IMR-90 (cell line): Measurements from ENCODE around the gene IGF1R. TPM values are rescaled to one million over a fixed set of nuclear protein-coding genes. Genes with fewer than 3 reads are reported as not detected.

Experiments
- ATAC-seq: fragments of 200-7000 bp; cut with Tn5 transposase; 2 replicates; pipeline ENCODE4 v1.9.1; 2020; ENCODE audit warnings: low read depth, mild to moderate bottlenecking, moderate library complexity
- BruUV-seq: library from RNA; stranded (reverse); fragments of 400-500 nt; replicated peaks from 2 replicates; lab custom pipeline; 2021; lab: Mats Ljungman, UMichigan
- CTCF ChIA-PET: fragments of 300-600 bp; formaldehyde crosslinking; extraction: SDS; loops from one replicate; lab custom pipeline; 2021; ENCODE audit warnings: antibody characterized with exemption; lab: Yijun Ruan, JAX
- POLR2A ChIA-PET: fragments of 300-600 bp; sonication (Branson Sonifier 250); formaldehyde crosslinking; loops from one replicate; lab custom pipeline; 2022; ENCODE audit warnings: antibody characterized with exemption; ENCODE audit not compliant: unreplicated experiment; lab: Charles Lee
- DNase-seq: peaks from one replicate; pipeline ENCODE4 v3.0.0; 2013
- H2AFZ ChIP-seq: replicated peaks from 2 replicates; pipeline ENCODE3; 2013; ENCODE audit warnings: low read length, mild to moderate bottlenecking; ENCODE audit not compliant: poor library complexity
- H2AK5ac ChIP-seq: 2 replicates; pipeline ENCODE4 v1.6.1; 2013; ENCODE audit warnings: low read depth, low read length, inconsistent platforms
- H2AK9ac ChIP-seq: replicated peaks from 2 replicates; pipeline ENCODE3; 2013; ENCODE audit warnings: mild to moderate bottlenecking, low read depth, low read length, moderate library complexity; ENCODE audit not compliant: poor library complexity
- H2BK120ac ChIP-seq: 2 replicates; pipeline ENCODE4 v1.6.1; 2013; ENCODE audit warnings: low read depth, low read length, inconsistent platforms
- H2BK15ac ChIP-seq: 3 replicates; pipeline ENCODE4 v1.6.1; 2013; ENCODE audit warnings: low read depth, low read length, inconsistent platforms
- H2BK20ac ChIP-seq: 2 replicates; pipeline ENCODE4 v1.6.1; 2013; ENCODE audit warnings: low read depth, mild to moderate bottlenecking, inconsistent platforms, low read length, moderate library complexity
- H2BK5ac ChIP-seq: 2 replicates; pipeline ENCODE4 v1.6.1; 2013; ENCODE audit warnings: mild to moderate bottlenecking, low read depth, low read length, inconsistent platforms; ENCODE audit not compliant: poor library complexity, severe bottlenecking
- H3K14ac ChIP-seq: replicated peaks from 2 replicates; pipeline ENCODE4 v1.6.1; 2013; ENCODE audit warnings: low read depth, low read length, inconsistent platforms
- H3K18ac ChIP-seq: 2 replicates; pipeline ENCODE4 v1.6.1; 2013; ENCODE audit warnings: low read depth, low read length, control low read depth
- H3K23ac ChIP-seq: 2 replicates; pipeline ENCODE4 v1.6.1; 2013; ENCODE audit warnings: low read depth, low read length, inconsistent platforms
- H3K27ac ChIP-seq: 2 replicates; pipeline ENCODE4 v1.5.1; 2013; ENCODE audit warnings: mild to moderate bottlenecking, control low read depth, low read length; ENCODE audit not compliant: insufficient read depth
- H3K27me3 ChIP-seq: 2 replicates; pipeline ENCODE4 v1.6.1; 2013; ENCODE audit warnings: low read length; ENCODE audit not compliant: control insufficient read depth, insufficient read depth
- H3K36me3 ChIP-seq: 2 replicates; pipeline ENCODE4 v1.6.1; 2013; ENCODE audit warnings: low read length, mixed read lengths; ENCODE audit not compliant: control insufficient read depth, insufficient read depth
- H3K4ac ChIP-seq: 2 replicates; pipeline ENCODE4 v1.6.1; 2013; ENCODE audit warnings: low read depth, low read length, inconsistent platforms
- H3K4me1 ChIP-seq: 2 replicates; pipeline ENCODE4 v1.6.1; 2013; ENCODE audit warnings: low read length, mixed read lengths; ENCODE audit not compliant: control insufficient read depth, insufficient read depth
- H3K4me2 ChIP-seq: 2 replicates; pipeline ENCODE4 v1.6.1; 2013; ENCODE audit warnings: low read depth, mild to moderate bottlenecking, control low read depth, low read length, moderate library complexity
- H3K4me3 ChIP-seq: 2 replicates; pipeline ENCODE4 v1.5.1; 2013; ENCODE audit warnings: low read depth, mild to moderate bottlenecking, control low read depth, low read length, moderate library complexity; ENCODE audit not compliant: insufficient read depth
- H3K56ac ChIP-seq: 2 replicates; pipeline ENCODE4 v1.6.1; 2013; ENCODE audit warnings: low read length, inconsistent platforms; ENCODE audit not compliant: insufficient read depth; ENCODE audit errors: extremely low read depth
- H3K79me1 ChIP-seq, 2 experiments: 2 replicates each; pipeline ENCODE4 v1.6.1; 2013; ENCODE audit warnings: low read length in 2 of 2, inconsistent platforms in 1 of 2, low read depth in 1 of 2
- H3K9ac ChIP-seq: 2 replicates; pipeline ENCODE4 v1.6.1; 2013; ENCODE audit warnings: low read depth, low read length, control low read depth
- H3K9me1 ChIP-seq: 2 replicates; pipeline ENCODE4 v1.6.1; 2013; ENCODE audit warnings: low read length, inconsistent platforms; ENCODE audit not compliant: insufficient read depth
- H3K9me3 ChIP-seq: 2 replicates; pipeline ENCODE4 v1.6.1; 2013; ENCODE audit warnings: low read length; ENCODE audit not compliant: control insufficient read depth, insufficient read depth
- H4K20me1 ChIP-seq: 2 replicates; pipeline ENCODE4 v1.6.1; 2013; ENCODE audit warnings: low read length, inconsistent platforms; ENCODE audit not compliant: insufficient read depth
- H4K5ac ChIP-seq: 2 replicates; pipeline ENCODE4 v1.6.1; 2013; ENCODE audit warnings: mild to moderate bottlenecking, low read depth, low read length, control low read depth
- H4K8ac ChIP-seq, 2 experiments: 2 replicates each; pipeline ENCODE4 v1.6.1; 2013; ENCODE audit warnings: low read depth in 2 of 2, low read length in 2 of 2, control low read depth in 1 of 2, inconsistent platforms in 1 of 2
- H4K91ac ChIP-seq: 2 replicates; pipeline ENCODE4 v1.6.1; 2013; ENCODE audit warnings: low read depth, low read length, inconsistent platforms; ENCODE audit not compliant: insufficient read depth
- BHLHE40 ChIP-seq: fragments of 150-350 bp; IDR thresholded peaks from 2 replicates; pipeline ENCODE4 v1.6.1; 2016; ENCODE audit warnings: mild to moderate bottlenecking, low read depth, low read length
- CEBPB ChIP-seq: IDR thresholded peaks from 2 replicates; pipeline ENCODE4 v1.6.1; 2012; ENCODE audit warnings: low read depth, low read length, improper control_type of control experiment
- RAD21 ChIP-seq: IDR thresholded peaks from 2 replicates; pipeline ENCODE4 v1.6.1; 2012; ENCODE audit warnings: low read length, improper control_type of control experiment
- RCOR1 ChIP-seq: IDR thresholded peaks from 2 replicates; pipeline ENCODE4 v1.6.1; 2012; ENCODE audit warnings: mild to moderate bottlenecking, low read length, improper control_type of control experiment; ENCODE audit not compliant: insufficient replicate concordance
- RFX5 ChIP-seq: IDR thresholded peaks from 2 replicates; pipeline ENCODE4 v1.8.0; 2012; ENCODE audit warnings: low read depth, mild to moderate bottlenecking, low read length, moderate library complexity
- SMC3 ChIP-seq: fragments of 150-350 bp; IDR thresholded peaks from 2 replicates; pipeline ENCODE4 v1.6.1; 2016; ENCODE audit warnings: low read depth, mild to moderate bottlenecking, antibody characterized with exemption, low read length, moderate library complexity
- WGBS, 2 experiments: methylation state at CpG; one replicate each; pipeline versions ENCODE4 v1.1.5 to v1.1.7; 2013; ENCODE audit warnings: missing lambda C conversion rate in 2 of 2; ENCODE audit not compliant: insufficient read length in 1 of 2; ENCODE audit errors: extremely low coverage in 2 of 2; 5-methylcytosine and 5-hydroxymethylcytosine counted together
- dilution Hi-C: fragments of 300-500 bp; cut with HindIII; formaldehyde crosslinking; loops from one replicate; pipeline ENCODE4 v1.14.3; 2018; ENCODE audit warnings: low sequenced_read_pairs; ENCODE audit not compliant: unreplicated experiment
- in situ Hi-C: fragments of 300-500 bp; cut with MboI; formaldehyde crosslinking; loops from 3 replicates; pipeline ENCODE4 v1.14.3; 2019; ENCODE audit warnings: low sequenced_read_pairs, inconsistent platforms, mixed read lengths
- intact Hi-C: fragments of 100-400 bp; cut with micrococcal nuclease; formaldehyde crosslinking; loops from 2 replicates; pipeline ENCODE4 v1.10.0; 2022
- polyA plus RNA-seq, 3 experiments: library from polyadenylated mRNA; depleted of rRNA; stranded (reverse); fragments of >200 nt; gene quantifications; 2 replicates each; pipeline ENCODE4 v1.2.3, GENCODE V29; 2012; ENCODE audit warnings: low replicate concordance in 1 of 3
- total RNA-seq: library from RNA; depleted of rRNA; stranded (reverse); fragments of >200 nt; gene quantifications from 2 replicates; pipeline ENCODE4 v1.2.3, GENCODE V29; 2012
- TF ChIP-seq, protein P1 (sequence below): fragments of 150-350 bp; IDR thresholded peaks from 2 replicates; pipeline ENCODE4 v1.6.1; 2017; ENCODE audit warnings: mild to moderate bottlenecking, antibody characterized with exemption, low read length, low read depth
- TF ChIP-seq, protein P2 (sequence below): conservative IDR thresholded peaks from 2 replicates; pipeline ENCODE4 v1.5.1; 2012; ENCODE audit warnings: mild to moderate bottlenecking, low read depth, low read length, improper control_type of control experiment
- TF ChIP-seq, protein P3 (sequence below): fragments of 150-350 bp; IDR thresholded peaks from 2 replicates; pipeline ENCODE4 v1.6.1; 2016; ENCODE audit warnings: low read depth, mild to moderate bottlenecking, low read length, moderate library complexity, borderline replicate concordance

IGF1R gene
- total and polyA plus RNA-seq, 2 of the 4 experiments (the other 2 are of a cell fraction), result 24.0 to 24.9 TPM

DNA sequence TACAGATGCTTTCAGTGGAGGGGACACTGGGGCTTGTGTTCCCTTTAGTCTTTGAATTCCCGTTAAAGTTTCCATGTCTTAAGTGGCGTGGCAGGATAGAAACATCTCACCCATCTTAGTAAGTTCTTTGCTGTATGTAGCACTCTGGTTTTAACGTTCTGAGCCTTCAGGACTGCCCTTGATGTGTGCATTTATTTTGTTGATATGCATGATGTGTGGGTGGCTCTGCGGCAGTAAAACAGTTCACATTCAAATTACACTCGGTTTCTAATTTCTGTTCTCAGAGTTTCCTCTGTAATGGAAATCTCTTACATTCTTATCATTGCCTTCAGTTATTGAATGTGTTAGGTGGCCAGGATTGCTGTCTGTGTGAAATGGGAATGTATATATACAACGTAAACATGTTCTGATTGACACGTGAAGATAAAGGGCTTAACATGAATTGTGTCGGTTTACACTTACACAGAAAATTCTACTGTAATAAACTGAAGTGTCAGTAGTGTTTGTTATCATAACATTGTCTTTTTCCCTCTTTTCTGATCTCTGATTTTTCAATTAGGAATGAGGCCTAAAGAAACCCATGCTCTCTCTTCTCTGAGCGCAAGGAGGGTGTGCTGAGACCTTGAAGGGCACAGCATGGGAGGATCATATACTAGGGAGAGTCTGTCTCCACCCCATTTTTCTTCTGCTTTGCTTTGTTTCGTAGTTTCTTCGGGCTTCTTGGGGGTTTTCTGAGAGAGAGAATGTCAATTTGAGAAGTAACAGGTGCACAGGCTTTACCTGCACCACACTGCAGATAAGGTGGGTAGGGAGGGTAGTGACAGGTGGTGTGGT, 51.5 kb downstream of the IGF1R start (continued):
- TF ChIP-seq, protein P1, sequence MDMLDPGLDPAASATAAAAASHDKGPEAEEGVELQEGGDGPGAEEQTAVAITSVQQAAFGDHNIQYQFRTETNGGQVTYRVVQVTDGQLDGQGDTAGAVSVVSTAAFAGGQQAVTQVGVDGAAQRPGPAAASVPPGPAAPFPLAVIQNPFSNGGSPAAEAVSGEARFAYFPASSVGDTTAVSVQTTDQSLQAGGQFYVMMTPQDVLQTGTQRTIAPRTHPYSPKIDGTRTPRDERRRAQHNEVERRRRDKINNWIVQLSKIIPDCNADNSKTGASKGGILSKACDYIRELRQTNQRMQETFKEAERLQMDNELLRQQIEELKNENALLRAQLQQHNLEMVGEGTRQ, result no peak
- no peak for TF ChIP-seq RCOR1
- TF ChIP-seq BHLHE40, result no peak

GRCh38 chr15:98700519-98700918, 52.2 kb downstream of the IGF1R start:
- TF ChIP-seq, protein P2, sequence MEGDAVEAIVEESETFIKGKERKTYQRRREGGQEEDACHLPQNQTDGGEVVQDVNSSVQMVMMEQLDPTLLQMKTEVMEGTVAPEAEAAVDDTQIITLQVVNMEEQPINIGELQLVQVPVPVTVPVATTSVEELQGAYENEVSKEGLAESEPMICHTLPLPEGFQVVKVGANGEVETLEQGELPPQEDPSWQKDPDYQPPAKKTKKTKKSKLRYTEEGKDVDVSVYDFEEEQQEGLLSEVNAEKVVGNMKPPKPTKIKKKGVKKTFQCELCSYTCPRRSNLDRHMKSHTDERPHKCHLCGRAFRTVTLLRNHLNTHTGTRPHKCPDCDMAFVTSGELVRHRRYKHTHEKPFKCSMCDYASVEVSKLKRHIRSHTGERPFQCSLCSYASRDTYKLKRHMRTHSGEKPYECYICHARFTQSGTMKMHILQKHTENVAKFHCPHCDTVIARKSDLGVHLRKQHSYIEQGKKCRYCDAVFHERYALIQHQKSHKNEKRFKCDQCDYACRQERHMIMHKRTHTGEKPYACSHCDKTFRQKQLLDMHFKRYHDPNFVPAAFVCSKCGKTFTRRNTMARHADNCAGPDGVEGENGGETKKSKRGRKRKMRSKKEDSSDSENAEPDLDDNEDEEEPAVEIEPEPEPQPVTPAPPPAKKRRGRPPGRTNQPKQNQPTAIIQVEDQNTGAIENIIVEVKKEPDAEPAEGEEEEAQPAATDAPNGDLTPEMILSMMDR, result no peak
- TF ChIP-seq CEBPB, result no peak
- TF ChIP-seq RAD21, result no peak
- no peak for TF ChIP-seq SMC3
- TF ChIP-seq, protein P1, result no peak
- TF ChIP-seq RFX5, result no peak
- TF ChIP-seq, protein P3, sequence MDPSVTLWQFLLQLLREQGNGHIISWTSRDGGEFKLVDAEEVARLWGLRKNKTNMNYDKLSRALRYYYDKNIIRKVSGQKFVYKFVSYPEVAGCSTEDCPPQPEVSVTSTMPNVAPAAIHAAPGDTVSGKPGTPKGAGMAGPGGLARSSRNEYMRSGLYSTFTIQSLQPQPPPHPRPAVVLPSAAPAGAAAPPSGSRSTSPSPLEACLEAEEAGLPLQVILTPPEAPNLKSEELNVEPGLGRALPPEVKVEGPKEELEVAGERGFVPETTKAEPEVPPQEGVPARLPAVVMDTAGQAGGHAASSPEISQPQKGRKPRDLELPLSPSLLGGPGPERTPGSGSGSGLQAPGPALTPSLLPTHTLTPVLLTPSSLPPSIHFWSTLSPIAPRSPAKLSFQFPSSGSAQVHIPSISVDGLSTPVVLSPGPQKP, result no peak
- Histone ChIP-seq H4K20me1 (peaks cover 96% of the 10 kb centered on the region), H3K14ac (no peak overlapping the region), H4K5ac (no peak overlapping the region), H3K56ac (no peak overlapping the region), H2BK15ac (no peak overlapping the region), H4K91ac (no peak overlapping the region), H3K79me1 (peaks cover 42 to 88% of the 10 kb centered on the region in 2 experiments), H2BK5ac (no peak overlapping the region), H3K27me3 (no peaks in the 10 kb centered on the region), H2AK9ac (no peak overlapping the region), H3K9ac (no peak overlapping the region), H3K4ac (no peak overlapping the region), H3K9me3 (no peaks in the 10 kb centered on the region), H2AK5ac (no peak overlapping the region), H2BK20ac (no peak overlapping the region), H2AFZ (no peak overlapping the region), H3K18ac (no peak overlapping the region), H3K36me3 (no peaks in the 10 kb centered on the region), H3K27ac (no peak overlapping the region), H4K8ac (no peak overlapping the region), H3K23ac (no peak overlapping the region), H3K4me2 (no peak overlapping the region), H3K9me1 (peaks cover 43% of the 10 kb centered on the region), H3K4me1 (peaks cover 30% of the 10 kb centered on the region), H2BK120ac (no peak overlapping the region), H3K4me3 (no peak overlapping the region)
- in situ Hi-C loops (no loop called here), dilution Hi-C loops (no loop called here), intact Hi-C loops (no loop called here)
- ChIA-PET POLR2A (no interaction called here), CTCF (no interaction called here)
- no TSS peak for BruUV-seq
- DNase-seq (no peak), ATAC-seq (no peak)
- WGBS, 2 experiments, result 100% methylated on average over 1 of the region's 6 CpGs; no CpG with 5 or more reads in 1 of the 2 experiments
